ENCODE measurements around the gene NKD1. TPM values are rescaled to one million over a fixed set of nuclear protein-coding genes. Genes with fewer than 3 reads are reported as not detected.

NKD1 gene
- total and polyA plus RNA-seq, 2 of the 8 experiments (the other 6 are each of a cell fraction or from before 2014, with no cell fraction given) = 0.70 to 4.5 TPM

GRCh38 chr16:50592996-50593395 is 44.8 kb downstream of the NKD1 start:
- H3K4me2 ChIP-seq (ENCODE audit: insufficient read depth in 1 of 2, low read depth in 2 of 2, low read length in 2 of 2) = no peak overlapping the region
- DNase-seq (ENCODE audit: low read depth in 1 of 2, low spot score in 2 of 2) (no peak), FAIRE-seq (no peak)
- WGBS, 2 experiments (ENCODE audit: extremely low coverage in 1 of 2, insufficient coverage in 1 of 2, insufficient read length in 1 of 2, insufficient replicate concordance in 2 of 2, low coverage in 1 of 2, low lambda C conversion rate in 2 of 2, missing lambda C conversion rate in 1 of 2) = 83% methylated on average over 7 of the region's 7 CpGs; no CpG with 5 or more reads in 1 of the 2 experiments
- no peaks in the 10 kb centered on the region for H3K23me2 ChIP-seq (ENCODE audit: low read depth, low read length)
- POLR2A ChIA-PET (ENCODE audit: partially characterized antibody) = interaction anchor here (1.0 to 1.1 kb wide), 2 partner anchors 18 to 72 kb away, joined by 5 to 6 read pairs; no protein-coding TSS in a partner anchor
- no peak overlapping the region for H3K18ac ChIP-seq (ENCODE audit: extremely low read depth, low read length)
- no peak overlapping the region for H2AFZ ChIP-seq (ENCODE audit: low read length)
- H3K9ac ChIP-seq (replicated peaks in 1 of 4; ENCODE audit: extremely low read depth in 1 of 4, low read depth in 3 of 4, low read length in 3 of 4) = no peak overlapping the region; a peak in 1 of 7 replicates
- no peak overlapping the region for H3K23ac ChIP-seq (ENCODE audit: insufficient read length)
- no peaks in the 10 kb centered on the region; the same call in 1 of the 2 replicates for H3K79me1 ChIP-seq (ENCODE audit: low read depth, low read length)
- H3K4me1 ChIP-seq (replicated peaks in 1 of 4; ENCODE audit: control insufficient read depth in 3 of 4, insufficient read depth in 4 of 4, low read length in 3 of 4) = peaks cover 0 to 19% (median 10%) of the 10 kb centered on the region in 4 experiments; a peak in 6 of 7 replicates
- H3K9me3 ChIP-seq (ENCODE audit: insufficient read depth in 2 of 2, low read depth in 1 of 2, low read length in 1 of 2) = no peaks in the 10 kb centered on the region
- H3K4ac ChIP-seq (replicated peaks; ENCODE audit: insufficient read length, low read depth, low read length) = no peak overlapping the region
- H2BK5ac ChIP-seq (ENCODE audit: low read depth, low read length) = no peak overlapping the region
- H2BK12ac ChIP-seq (ENCODE audit: low read depth, low read length) = no peak overlapping the region
- H2AK5ac ChIP-seq (ENCODE audit: low read depth, low read length) = no peak overlapping the region
- no peak overlapping the region for H4K5ac ChIP-seq (ENCODE audit: insufficient read length, low read depth, low read length)
- H3K4me3 ChIP-seq (ENCODE audit: extremely low read depth in 1 of 4, insufficient read depth in 2 of 4, low read depth in 3 of 4, low read length in 4 of 4) = no peak overlapping the region
- no peak overlapping the region for H2BK20ac ChIP-seq (ENCODE audit: low read length)
- H3K56ac ChIP-seq (replicated peaks; ENCODE audit: insufficient read length, low read depth, low read length) = no peak overlapping the region
- H4K91ac ChIP-seq (replicated peaks; ENCODE audit: insufficient read length, low read length) = no peak overlapping the region
- H3K14ac ChIP-seq (ENCODE audit: insufficient read length) = no peak overlapping the region
- no peak overlapping the region for H2BK120ac ChIP-seq (replicated peaks; ENCODE audit: low read depth, low read length)
- no peaks in the 10 kb centered on the region; a peak in 1 of 7 replicates for H3K27me3 ChIP-seq (replicated peaks in 1 of 4; ENCODE audit: control insufficient read depth in 3 of 4, extremely low read depth in 1 of 4, insufficient read depth in 3 of 4, low read length in 3 of 4)
- H4K20me1 ChIP-seq (replicated peaks in 1 of 2; ENCODE audit: control insufficient read depth in 1 of 2, insufficient read depth in 2 of 2, low read length in 2 of 2) = peaks cover 0 to 1% of the 10 kb centered on the region in 2 experiments
- H3K79me2 ChIP-seq (ENCODE audit: control insufficient read depth in 1 of 2, insufficient read depth in 2 of 2, low read length in 2 of 2) = no peaks in the 10 kb centered on the region
- H3K27ac ChIP-seq (ENCODE audit: low read depth, low read length) = no peak overlapping the region
- no peaks in the 10 kb centered on the region for H3K36me3 ChIP-seq (ENCODE audit: control insufficient read depth in 2 of 4, insufficient read depth in 4 of 4, low read length in 3 of 4)
- CTCF ChIA-PET (ENCODE audit: partially characterized antibody) = interaction anchor here (1.0 to 16.9 kb wide), 39 partner anchors 9 to 535 kb away, joined by 3 to 279 read pairs (median 5); partner anchors contain the start of gene NKD1
- no peak overlapping the region for H4K8ac ChIP-seq (ENCODE audit: extremely low read depth, insufficient read depth, low read length)
- H2BK15ac ChIP-seq (ENCODE audit: low read length) = no peak overlapping the region
- TF ChIP-seq RBBP5 (IDR thresholded peaks at IDR 0.05; ENCODE audit: borderline replicate concordance, low read depth, low read length) = no peak
- no peak for TF ChIP-seq ASH2L (IDR thresholded peaks at IDR 0.05; ENCODE audit: low read length)
- TF ChIP-seq RXRA (IDR thresholded peaks at IDR 0.05; ENCODE audit: insufficient read depth, low read depth, low read length) = no peak
- TF ChIP-seq ATF3 (IDR thresholded peaks at IDR 0.05; ENCODE audit: insufficient read depth, low read depth, low read length) = no peak
- no peak for TF ChIP-seq CTCF (IDR thresholded peaks at IDR 0.05; ENCODE audit: control extremely low read depth in 1 of 3, insufficient read depth in 1 of 3, low read depth in 1 of 3, low read length in 3 of 3)
- no peak for TF ChIP-seq POLR2A (IDR thresholded peaks at IDR 0.05; ENCODE audit: control extremely low read depth in 1 of 2, low read depth in 2 of 2, low read length in 2 of 2)
- TF ChIP-seq CBX8 (IDR thresholded peaks at IDR 0.05; ENCODE audit: borderline replicate concordance, low read depth, low read length) = no peak
- TF ChIP-seq RAD21 (IDR thresholded peaks at IDR 0.05 in 1 of 2, conservative IDR thresholded peaks at IDR 0.05 in 1 of 2; ENCODE audit: low read depth in 2 of 2, low read length in 2 of 2) = no peak
- no peak for TF ChIP-seq TAF7 (optimal IDR thresholded peaks at IDR 0.05; ENCODE audit: borderline replicate concordance, low read depth, low read length)
- no peak for TF ChIP-seq SIX5 (IDR thresholded peaks at IDR 0.05; ENCODE audit: low read depth, low read length)

Data from H1 (cell line).